DND-41 (cell line): Measurements from ENCODE around the gene GPR107.

Experiments
- ATAC-seq: fragments of 200-7000 bp; cut with Tn5 transposase; 3 replicates; pipeline ENCODE4 v1.9.1; 2021; ENCODE audit warnings: low read depth; ENCODE audit not compliant: insufficient read depth
- DNase-seq: peaks from one replicate; pipeline ENCODE4 v3.0.0-alpha.2; 2020
- H2AFZ ChIP-seq: 2 replicates; pipeline ENCODE4 v1.6.0; 2012; ENCODE audit warnings: low read depth, low read length
- H3K27ac ChIP-seq: 2 replicates; pipeline ENCODE4 v1.5.1; 2012; ENCODE audit warnings: low read length, inconsistent platforms
- H3K27me3 ChIP-seq: fragments of 200-600 bp; sonication (generic); 2 replicates; pipeline ENCODE4 v1.6.0; 2012; ENCODE audit warnings: low read length, mild to moderate bottlenecking, inconsistent platforms; ENCODE audit not compliant: insufficient read depth, poor library complexity
- H3K36me3 ChIP-seq: 2 replicates; pipeline ENCODE4 v1.5.1; 2012; ENCODE audit warnings: low read length, inconsistent platforms; ENCODE audit not compliant: insufficient read depth
- H3K4me1 ChIP-seq: 2 replicates; pipeline ENCODE4 v1.5.1; 2012; ENCODE audit warnings: mild to moderate bottlenecking, low read length; ENCODE audit not compliant: insufficient read depth
- H3K4me2 ChIP-seq: 2 replicates; pipeline ENCODE4 v1.6.0; 2012; ENCODE audit warnings: mild to moderate bottlenecking, moderate library complexity, low read length, inconsistent platforms; ENCODE audit not compliant: insufficient read depth
- H3K4me3 ChIP-seq, 2 experiments: fragments of 200-600 bp in 1 of 2; shearing (Covaris generic) in 1 of 2; 2 replicates each; pipeline ENCODE4 v1.5.1; 2012 to 2016; ENCODE audit warnings: inconsistent platforms in 2 of 2, low read length in 2 of 2, mild to moderate bottlenecking in 2 of 2, low read depth in 1 of 2, moderate library complexity in 1 of 2
- H3K79me2 ChIP-seq: 2 replicates; pipeline ENCODE4 v1.6.0; 2012; ENCODE audit warnings: low read length, inconsistent platforms; ENCODE audit not compliant: insufficient read depth
- H3K9ac ChIP-seq: 2 replicates; pipeline ENCODE4 v1.6.0; 2012; ENCODE audit warnings: low read depth, mild to moderate bottlenecking, inconsistent platforms, low read length, moderate library complexity
- H3K9me3 ChIP-seq: 2 replicates; pipeline ENCODE4 v1.5.1; 2012; ENCODE audit warnings: low read length, moderate library complexity, mild to moderate bottlenecking, inconsistent platforms; ENCODE audit not compliant: insufficient read depth, severe bottlenecking
- H4K20me1 ChIP-seq: 2 replicates; pipeline ENCODE4 v1.6.0; 2012; ENCODE audit warnings: low read length; ENCODE audit not compliant: insufficient read depth
- CTCF ChIP-seq: IDR thresholded peaks from 2 replicates; pipeline ENCODE4 v1.5.1; 2012; ENCODE audit warnings: borderline replicate concordance, low read length, moderate library complexity, mild to moderate bottlenecking; ENCODE audit not compliant: poor library complexity, severe bottlenecking; ENCODE audit errors: extremely low read depth
- EZH2 ChIP-seq: IDR thresholded peaks from 3 replicates; pipeline ENCODE4 v1.6.1; 2012; ENCODE audit warnings: borderline replicate concordance, low read depth, mild to moderate bottlenecking, moderate library complexity, low read length, inconsistent platforms; ENCODE audit not compliant: severe bottlenecking

The GPR107 gene

GRCh38 chr9:130177898-130178805 lies 124.4 kb downstream of the GPR107 start:
- no peaks in the 10 kb centered on the region for H4K20me1 ChIP-seq

GRCh38 chr9:130179331-130179907 lies 125.7 kb downstream of the GPR107 start:
- no peak for DNase-seq
- Histone ChIP-seq H3K4me2 (no peak overlapping the region), H3K4me1 (no peaks in the 10 kb centered on the region), H3K79me2 (no peaks in the 10 kb centered on the region), H3K9me3 (no peaks in the 10 kb centered on the region), H3K27ac (no peak overlapping the region), H2AFZ (no peak overlapping the region), H3K27me3 (no peaks in the 10 kb centered on the region), H3K36me3 (no peaks in the 10 kb centered on the region), H4K20me1 (no peaks in the 10 kb centered on the region), H3K9ac (no peak overlapping the region), H3K4me3 (no peak overlapping the region)
- ATAC-seq = no peak
- no peak for TF ChIP-seq EZH2
- TF ChIP-seq CTCF = no peak

More at GRCh38 chr9:130177898-130178805, 124.4 kb downstream of the GPR107 start:
- H3K79me2 ChIP-seq = no peaks in the 10 kb centered on the region
- no peak overlapping the region for H3K4me2 ChIP-seq
- no peaks in the 10 kb centered on the region for H3K27me3 ChIP-seq
- no peak for ATAC-seq
- H3K36me3 ChIP-seq = no peaks in the 10 kb centered on the region
- no peak overlapping the region for H2AFZ ChIP-seq
- no peaks in the 10 kb centered on the region for H3K4me1 ChIP-seq
- no peak overlapping the region for H3K27ac ChIP-seq
- no peak for DNase-seq
- TF ChIP-seq EZH2 (no peak), CTCF (no peak)
- H3K9ac ChIP-seq = no peak overlapping the region
- H3K4me3 ChIP-seq = no peak overlapping the region
- H3K9me3 ChIP-seq = no peaks in the 10 kb centered on the region

- H4K20me1 ChIP-seq = no peaks in the 10 kb centered on the region
- H3K4me1 ChIP-seq = no peaks in the 10 kb centered on the region
- H3K27ac ChIP-seq = no peak overlapping the region
- DNase-seq (no peak), ATAC-seq (no peak)
- H3K4me2 ChIP-seq = no peak overlapping the region
- TF ChIP-seq CTCF (no peak), EZH2 (no peak)
- H3K27me3 ChIP-seq = no peaks in the 10 kb centered on the region
- no peak overlapping the region for H3K9ac ChIP-seq
- no peaks in the 10 kb centered on the region for H3K79me2 ChIP-seq
- H3K9me3 ChIP-seq = no peaks in the 10 kb centered on the region
- H2AFZ ChIP-seq = no peak overlapping the region
- H3K4me3 ChIP-seq = no peak overlapping the region
- H3K36me3 ChIP-seq = no peaks in the 10 kb centered on the region
These were observed 126.8 kb downstream of the GPR107 start for GRCh38 chr9:130180516-130180915.
